Measurements from ENCODE around the gene COL11A2. TPM values are rescaled to one million over a fixed set of nuclear protein-coding genes. Genes with fewer than 3 reads are reported as not detected.

The COL11A2 gene
- total and polyA plus RNA-seq, 8 donors = 0.15 to 3.1 (median 0.54) TPM

DNA sequence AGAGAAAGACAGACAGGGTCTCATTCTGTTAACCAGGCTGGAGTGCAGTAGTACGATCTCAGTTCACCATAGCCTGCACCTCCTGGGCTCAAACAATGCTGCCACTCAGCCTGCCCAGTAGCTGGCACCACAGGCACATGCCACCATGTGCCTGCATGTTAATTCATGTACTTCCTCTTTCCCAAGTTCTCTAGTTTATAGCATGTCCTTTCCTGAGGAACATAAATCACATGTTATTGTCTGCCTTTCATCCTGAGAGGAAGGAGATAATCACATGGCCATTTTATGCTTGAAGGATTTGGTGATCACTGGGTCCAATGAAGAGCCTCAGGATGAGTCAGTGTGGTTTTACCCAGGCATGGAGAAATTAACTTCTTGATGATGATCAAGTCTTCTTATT is 47.9 kb downstream of the COL11A2 start:
- DNase-seq = no peak
- Histone ChIP-seq H3K9me3 (no peaks in the 10 kb centered on the region), H3K4me1 (no peaks in the 10 kb centered on the region), H3K4me3 (no peak overlapping the region), H3K27ac (no peak overlapping the region), H3K27me3 (no peaks in the 10 kb centered on the region), H3K36me3 (no peaks in the 10 kb centered on the region)
- WGBS, 2 donors = 7 to 35% methylated on average over 1 of the region's 1 CpG
- intact Hi-C loops (cut with DNase I) = no loop called here
- TF ChIP-seq, protein P1, sequence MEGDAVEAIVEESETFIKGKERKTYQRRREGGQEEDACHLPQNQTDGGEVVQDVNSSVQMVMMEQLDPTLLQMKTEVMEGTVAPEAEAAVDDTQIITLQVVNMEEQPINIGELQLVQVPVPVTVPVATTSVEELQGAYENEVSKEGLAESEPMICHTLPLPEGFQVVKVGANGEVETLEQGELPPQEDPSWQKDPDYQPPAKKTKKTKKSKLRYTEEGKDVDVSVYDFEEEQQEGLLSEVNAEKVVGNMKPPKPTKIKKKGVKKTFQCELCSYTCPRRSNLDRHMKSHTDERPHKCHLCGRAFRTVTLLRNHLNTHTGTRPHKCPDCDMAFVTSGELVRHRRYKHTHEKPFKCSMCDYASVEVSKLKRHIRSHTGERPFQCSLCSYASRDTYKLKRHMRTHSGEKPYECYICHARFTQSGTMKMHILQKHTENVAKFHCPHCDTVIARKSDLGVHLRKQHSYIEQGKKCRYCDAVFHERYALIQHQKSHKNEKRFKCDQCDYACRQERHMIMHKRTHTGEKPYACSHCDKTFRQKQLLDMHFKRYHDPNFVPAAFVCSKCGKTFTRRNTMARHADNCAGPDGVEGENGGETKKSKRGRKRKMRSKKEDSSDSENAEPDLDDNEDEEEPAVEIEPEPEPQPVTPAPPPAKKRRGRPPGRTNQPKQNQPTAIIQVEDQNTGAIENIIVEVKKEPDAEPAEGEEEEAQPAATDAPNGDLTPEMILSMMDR (IDR thresholded peaks at IDR 0.05) = no peak
- FAIRE-seq = no peak
- ATAC-seq = peak in 3 of 4 donors; percentile 66 to 80 (median 74)

DNA sequence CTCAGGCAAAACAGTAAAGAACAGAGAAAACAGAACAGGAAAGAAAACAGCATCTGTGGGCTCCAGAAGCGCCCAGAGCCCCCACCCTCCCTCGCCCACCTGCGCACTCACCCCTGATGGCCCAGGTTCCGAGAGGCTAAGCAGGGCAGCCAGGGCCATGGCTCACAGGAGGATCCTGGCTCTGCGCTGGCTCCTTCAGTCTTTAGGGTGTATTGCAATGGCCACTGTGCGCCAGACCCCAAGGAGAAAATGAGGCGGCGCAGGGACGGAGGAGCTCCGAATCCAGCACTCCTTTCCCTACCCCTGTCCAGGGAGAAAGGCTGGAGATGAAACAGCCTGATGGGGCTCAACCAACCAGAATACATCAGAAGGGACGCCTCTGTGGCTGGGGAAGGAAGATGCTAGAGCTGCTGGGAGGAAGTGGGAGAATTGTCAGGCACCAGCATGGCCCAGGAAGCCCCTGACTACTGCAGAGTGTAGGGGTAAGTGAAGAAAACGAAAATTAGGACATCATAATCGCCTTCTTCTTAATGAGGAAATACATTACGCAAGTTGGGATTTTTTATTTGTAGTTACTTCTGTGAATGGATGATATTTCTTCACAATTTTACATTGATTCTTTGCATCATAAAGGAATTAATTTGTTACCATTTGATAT is 49.0 kb downstream of the COL11A2 start:
- TF ChIP-seq, protein P1 (IDR thresholded peaks at IDR 0.05) = no peak
- Histone ChIP-seq H3K36me3 (no peaks in the 10 kb centered on the region), H3K27me3 (no peaks in the 10 kb centered on the region), H3K27ac (no peak overlapping the region), H3K4me3 (no peak overlapping the region), H3K9me3 (no peaks in the 10 kb centered on the region), H3K4me1 (no peaks in the 10 kb centered on the region)
- DNase-seq (no peak), ATAC-seq (no peak), FAIRE-seq (no peak)
- 63 to 75% methylated on average over 14 of the region's 14 CpGs for WGBS, 2 donors
- intact Hi-C loops (cut with DNase I) = no loop called here

- DNase-seq (no peak), ATAC-seq (no peak), FAIRE-seq (no peak)
- intact Hi-C loops (cut with DNase I) = no loop called here
- no peak overlapping the region for H3K4me3 ChIP-seq
- no peaks in the 10 kb centered on the region for H3K27me3 ChIP-seq
- H3K9me3 ChIP-seq = no peaks in the 10 kb centered on the region
- TF ChIP-seq, protein P1 (IDR thresholded peaks at IDR 0.05) = no peak
- no peaks in the 10 kb centered on the region for H3K4me1 ChIP-seq
- WGBS, 2 donors = 39 to 61% methylated on average over 5 of the region's 5 CpGs
- H3K27ac ChIP-seq = no peak overlapping the region
- no peaks in the 10 kb centered on the region for H3K36me3 ChIP-seq
These were observed 49.7 kb downstream of the COL11A2 start for GRCh38 chr6:33142501-33143070.

GRCh38 chr6:33140556-33140955 is 51.7 kb downstream of the COL11A2 start:
- no peak overlapping the region for H3K27ac ChIP-seq
- no peak for FAIRE-seq
- no peaks in the 10 kb centered on the region for H3K36me3 ChIP-seq
- TF ChIP-seq, protein P1 (IDR thresholded peaks at IDR 0.05) = no peak
- intact Hi-C loops (cut with DNase I) = no loop called here
- no peak overlapping the region for H3K4me3 ChIP-seq
- 56 to 72% methylated on average over 7 of the region's 7 CpGs for WGBS, 2 donors
- no peak for ATAC-seq
- H3K9me3 ChIP-seq = no peaks in the 10 kb centered on the region
- H3K4me1 ChIP-seq = no peaks in the 10 kb centered on the region
- H3K27me3 ChIP-seq = no peaks in the 10 kb centered on the region
- DNase-seq = no peak

GRCh38 chr6:33139596-33140206 is 52.6 kb downstream of the COL11A2 start:
- TF ChIP-seq, protein P1 (IDR thresholded peaks at IDR 0.05) = no peak
- FAIRE-seq (no peak), DNase-seq (no peak), ATAC-seq (no peak)
- no peaks in the 10 kb centered on the region for H3K27me3 ChIP-seq
- WGBS, 2 donors = 69% methylated on average over 8 of the region's 8 CpGs
- no peaks in the 10 kb centered on the region for H3K9me3 ChIP-seq
- intact Hi-C loops (cut with DNase I) = no loop called here
- H3K4me3 ChIP-seq = no peak overlapping the region
- no peaks in the 10 kb centered on the region for H3K4me1 ChIP-seq
- H3K36me3 ChIP-seq = no peaks in the 10 kb centered on the region
- no peak overlapping the region for H3K27ac ChIP-seq
